Smooth muscle cell of bladder (primary cell): ENCODE data around the gene RNF113A. TPM values are rescaled to one million over a fixed set of nuclear protein-coding genes. Genes with fewer than 3 reads are reported as not detected.

Experiments used
- total RNA-seq: library from RNA; depleted of rRNA; stranded (reverse); fragments of >200 nt; gene quantifications from 2 replicates; pipeline ENCODE4 v1.2.3, GENCODE V29; 2014

Gene RNF113A
- 16.5 and 17.4 TPM in 2 replicates for total RNA-seq

DNA sequence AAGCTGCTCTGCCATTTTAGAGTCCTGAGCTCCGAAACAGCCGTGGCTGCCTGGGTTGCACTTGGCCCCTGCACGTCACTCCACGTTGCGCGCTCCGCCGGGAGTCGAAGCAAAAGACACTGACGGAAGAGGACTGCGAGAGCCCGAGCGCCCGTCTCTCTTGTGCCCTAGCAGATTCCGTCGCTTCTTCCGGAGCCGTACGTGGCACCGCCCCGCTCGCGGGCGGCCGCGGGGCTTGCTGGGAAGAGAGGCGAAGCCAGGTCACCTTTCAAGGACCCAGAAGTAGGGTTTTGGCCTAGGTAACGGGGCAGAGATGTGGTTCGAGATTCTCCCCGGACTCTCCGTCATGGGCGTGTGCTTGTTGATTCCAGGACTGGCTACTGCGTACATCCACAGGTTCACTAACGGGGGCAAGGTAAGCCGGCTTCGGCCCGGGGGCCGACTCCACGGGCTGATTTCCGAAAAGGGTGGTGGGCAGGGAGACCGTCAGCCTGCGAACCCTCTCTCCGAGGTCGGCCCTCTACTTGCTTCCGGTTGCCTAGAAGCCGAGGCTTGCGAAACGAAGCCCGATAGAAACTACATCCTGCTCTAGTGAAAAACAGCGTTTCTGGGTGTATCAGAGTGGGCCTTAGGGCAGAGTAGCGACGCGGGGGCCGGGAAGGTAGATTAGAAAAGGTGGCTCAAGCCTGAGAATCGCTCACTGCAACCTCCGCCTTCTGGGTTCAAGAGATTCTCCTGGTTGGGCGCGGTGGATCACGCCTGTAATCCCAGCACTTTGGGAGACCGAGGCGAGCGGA, at the start of gene RNF113A, which contains the start of gene NDUFA1:
RNF113A (minus strand) TSS at position 135 of the 797 bp plus-strand sequence; CDS start at position 15, 120 bp downstream.
NDUFA1 (plus strand) TSS at position 234 of the 797 bp plus-strand sequence; CDS start at position 314, 80 bp downstream.

DNA sequence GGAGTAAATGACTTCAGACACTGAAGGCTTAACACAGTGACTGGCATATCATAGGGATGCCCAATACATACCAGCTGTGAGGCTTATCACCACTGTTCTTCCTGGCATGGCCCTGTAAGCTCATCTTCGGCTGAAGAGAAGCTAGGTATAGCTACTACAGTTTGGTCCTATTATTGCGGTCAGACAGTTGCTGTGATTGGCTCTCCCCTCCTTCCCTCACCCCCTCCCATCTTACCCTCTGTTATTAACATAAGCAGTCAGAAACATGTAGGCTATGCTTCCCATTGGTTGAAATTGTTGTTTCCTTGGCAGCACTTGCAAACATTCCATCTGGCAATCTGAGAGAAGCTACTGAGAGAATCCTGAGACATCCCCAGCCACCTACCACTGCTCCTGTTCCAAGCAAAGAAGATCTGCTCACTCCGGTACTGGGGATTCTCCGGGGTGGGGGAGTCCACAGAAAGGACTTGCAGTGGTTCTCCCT, 24.4 kb upstream of the RNF113A start, which contains the start of gene AKAP14:
AKAP14 (plus strand) TSS at position 51 of the 484 bp plus-strand sequence. CDS start 7,331 bp downstream, outside the sequence.

DNA sequence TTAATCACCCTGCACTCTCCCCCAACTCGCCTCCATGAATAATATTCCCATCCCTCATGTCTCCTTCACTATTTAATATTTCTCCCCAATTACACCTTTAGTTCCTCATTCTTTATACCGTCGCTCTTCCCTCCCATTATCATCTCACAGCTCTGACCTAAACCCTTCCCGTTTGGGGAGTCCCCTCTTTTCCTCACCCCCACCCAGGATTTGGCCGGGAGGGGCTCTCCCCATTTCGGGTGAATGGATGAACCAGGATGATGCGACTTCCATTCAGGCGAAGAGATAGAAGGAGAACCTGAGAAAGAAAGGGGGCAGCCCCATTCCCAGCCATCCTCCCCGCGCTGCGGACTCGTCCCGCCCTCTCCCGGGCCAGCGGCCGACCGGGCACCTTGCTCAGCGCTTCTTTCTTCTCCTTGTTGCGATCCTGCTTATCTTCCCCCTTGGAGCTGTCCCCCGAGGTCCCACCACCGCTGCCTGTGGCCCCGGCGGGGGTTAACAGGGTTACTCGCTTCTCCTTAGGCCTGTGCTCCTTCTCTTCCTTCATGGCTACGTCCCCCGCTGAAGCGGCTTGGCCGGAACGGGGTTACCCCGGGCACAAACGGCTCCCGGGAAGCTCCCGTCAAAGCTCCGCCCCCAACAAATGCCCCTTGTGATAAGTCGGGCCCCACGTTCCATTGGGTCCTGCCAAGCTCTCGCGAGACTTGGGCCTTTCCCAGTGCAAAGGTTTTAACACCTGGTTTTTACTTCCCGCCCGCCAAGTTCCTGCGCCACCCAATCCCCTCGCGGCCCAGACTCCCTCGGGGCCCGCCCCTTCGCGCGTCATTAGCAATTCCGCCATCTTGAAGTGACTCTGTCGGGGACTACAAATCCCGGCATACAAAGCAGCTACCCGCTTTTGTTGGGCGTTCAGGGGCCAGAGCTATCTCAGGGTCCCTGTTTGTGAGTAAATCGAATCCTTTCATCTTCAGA, 18.9 kb downstream of the RNF113A start, which contains the start of gene UPF3B:
UPF3B (minus strand) TSS at position 582 of the 972 bp plus-strand sequence; CDS start at position 547, 35 bp downstream.

Other genes with a start within 250 kb of the RNF113A start
- gene SEPTIN6, start 178.6 kb downstream of the RNF113A start, total RNA-seq: 13.9 and 20.5 TPM in 2 replicates
- 0.18 and 0.43 TPM in 2 replicates for gene SOWAHD, start 113.1 kb downstream of the RNF113A start, total RNA-seq
- 3,179 and 3,288 TPM in 2 replicates for gene RPL39, start 80.1 kb downstream of the RNF113A start, total RNA-seq
- gene UPF3B, start 18.8 kb downstream of the RNF113A start, total RNA-seq: 1.1 and 1.2 TPM in 2 replicates
- 144 and 150 TPM in 2 replicates for gene NDUFA1, start 99 bp upstream of the RNF113A start, total RNA-seq
- gene AKAP14, start 24.2 kb upstream of the RNF113A start, total RNA-seq: not detected in 2 replicates
- gene NKAP, start 72.0 kb upstream of the RNF113A start, total RNA-seq: 3.4 and 4.0 TPM in 2 replicates
- under 0.01 TPM in 1 of 2 replicates, not detected in the other for gene RHOXF2B, start 206.0 kb upstream of the RNF113A start, total RNA-seq
- gene RHOXF1, start 244.2 kb upstream of the RNF113A start, total RNA-seq: not detected in 2 replicates